Keratinocyte (primary cell): Measurements from ENCODE around the gene ARSH. TPM values are rescaled to one million over a fixed set of nuclear protein-coding genes. Genes with fewer than 3 reads are reported as not detected.
"Not testable (repeated sequence)": the region's sequence is repeated elsewhere in the genome, so short reads cannot be mapped to it uniquely, and the experiment has no call there.

Experiments used
- DNase-seq: peaks from one replicate; pipeline ENCODE4 v3.0.0-alpha.2; 2011; ENCODE audit warnings: low read depth, missing footprints, low spot score
- FAIRE-seq: peaks from 2 replicates; lab custom pipeline; 2011; peaks lifted over from hg19 to GRCh38; lab: Jason Lieb, UNC
- H2AFZ ChIP-seq: 2 replicates; pipeline ENCODE4 v1.6.0; 2012; ENCODE audit warnings: low read length, control low read depth, inconsistent platforms; ENCODE audit not compliant: control insufficient read depth
- H3K27ac ChIP-seq: 2 replicates; pipeline ENCODE4 v1.5.1; 2011; ENCODE audit warnings: low read length; ENCODE audit not compliant: control insufficient read depth, insufficient read depth
- H3K27me3 ChIP-seq: 3 replicates; pipeline ENCODE4 v1.6.0; 2011; ENCODE audit warnings: low read length; ENCODE audit not compliant: control insufficient read depth, insufficient read depth; ENCODE audit errors: extremely low read depth
- H3K36me3 ChIP-seq, 2 experiments: 2 replicates in 1 of 2; 3 replicates in 1 of 2; pipeline ENCODE4 v1.5.1; 2011; ENCODE audit warnings: low read length in 2 of 2, mild to moderate bottlenecking in 1 of 2; ENCODE audit not compliant: control insufficient read depth in 2 of 2, insufficient read depth in 2 of 2; ENCODE audit errors: extremely low read depth in 1 of 2
- H3K4me1 ChIP-seq: 3 replicates; pipeline ENCODE4 v1.5.1; 2011; ENCODE audit warnings: low read length; ENCODE audit not compliant: control insufficient read depth, insufficient read depth; ENCODE audit errors: extremely low read depth
- H3K4me2 ChIP-seq: 3 replicates; pipeline ENCODE4 v1.6.0; 2011; ENCODE audit warnings: low read depth, low read length; ENCODE audit not compliant: control insufficient read depth, insufficient read depth; ENCODE audit errors: extremely low read depth
- H3K4me3 ChIP-seq, 3 experiments: fragments of 200-600 bp in 1 of 3; sonication (generic) in 1 of 3; 2 replicates in 2 of 3; 3 replicates in 1 of 3; pipeline ENCODE4 v1.5.1; 2011 to 2016; ENCODE audit warnings: low read length in 3 of 3, mild to moderate bottlenecking in 3 of 3, control low read depth in 2 of 3, inconsistent platforms in 1 of 3, low read depth in 1 of 3, mixed read lengths in 1 of 3, mixed run types in 1 of 3, moderate library complexity in 1 of 3; ENCODE audit not compliant: control insufficient read depth in 2 of 3, insufficient read depth in 2 of 3; ENCODE audit errors: extremely low read depth in 1 of 3
- H3K79me2 ChIP-seq: 2 replicates; pipeline ENCODE4 v1.6.0; 2012; ENCODE audit warnings: low read length; ENCODE audit not compliant: control insufficient read depth, insufficient read depth
- H3K9ac ChIP-seq: 3 replicates; pipeline ENCODE4 v1.6.0; 2011; ENCODE audit warnings: low read length; ENCODE audit not compliant: control insufficient read depth, insufficient read depth; ENCODE audit errors: extremely low read depth
- H3K9me1 ChIP-seq: 3 replicates; pipeline ENCODE4 v1.6.0; 2011; ENCODE audit warnings: low read length; ENCODE audit not compliant: control insufficient read depth, insufficient read depth; ENCODE audit errors: extremely low read depth
- H3K9me3 ChIP-seq: 2 replicates; pipeline ENCODE4 v1.5.1; 2012; ENCODE audit warnings: low read depth, low read length; ENCODE audit not compliant: control insufficient read depth
- H4K20me1 ChIP-seq: 3 replicates; pipeline ENCODE4 v1.6.0; 2011; ENCODE audit warnings: low read length; ENCODE audit not compliant: control insufficient read depth, insufficient read depth; ENCODE audit errors: extremely low read depth
- EZH2 ChIP-seq: IDR thresholded peaks from one replicate; pipeline ENCODE4 v1.6.1; 2012; ENCODE audit warnings: inconsistent platforms, mild to moderate bottlenecking, low read length, moderate library complexity
- dilution Hi-C: fragments of 300-500 bp; cut with MboI; formaldehyde crosslinking; loops from one replicate; pipeline ENCODE4 v1.7.0; 2020; ENCODE audit warnings: low sequenced_read_pairs; ENCODE audit not compliant: extremely low pct_ligation_motif_present
- polyA plus RNA-seq, 5 experiments: library from polyadenylated mRNA; depleted of rRNA in 3 of 5; stranded (reverse) in 3 of 5; stranded (forward) in 1 of 5; unstranded in 1 of 5; fragments of >200 nt; gene quantifications; 1 replicate in 1 of 5; 2 replicates in 3 of 5; 3 replicates in 1 of 5; pipeline versions ENCODE4 v1.2.1 to v1.2.3, GENCODE V29; 2011 to 2012; ENCODE audit warnings: missing spikeins in 2 of 5, low read depth in 1 of 5, low replicate concordance in 1 of 5
- TF ChIP-seq, protein P1 (sequence below), 3 experiments: IDR thresholded peaks in 1 of 3; conservative IDR thresholded peaks in 1 of 3; optimal IDR thresholded peaks in 1 of 3; 2 replicates in 2 of 3; 3 replicates in 1 of 3; pipeline versions ENCODE3 to v1.5.1; 2011; ENCODE audit warnings: low read length in 3 of 3, mild to moderate bottlenecking in 3 of 3, moderate library complexity in 2 of 3, control low read depth in 1 of 3, inconsistent platforms in 1 of 3; ENCODE audit not compliant: insufficient read depth in 2 of 3; ENCODE audit errors: extremely low read depth in 1 of 3

The ARSH gene
- polyA plus RNA-seq, 1 donor (not counting 4 experiments of a cell fraction or from before 2014, with no cell fraction given): not detected

DNA sequence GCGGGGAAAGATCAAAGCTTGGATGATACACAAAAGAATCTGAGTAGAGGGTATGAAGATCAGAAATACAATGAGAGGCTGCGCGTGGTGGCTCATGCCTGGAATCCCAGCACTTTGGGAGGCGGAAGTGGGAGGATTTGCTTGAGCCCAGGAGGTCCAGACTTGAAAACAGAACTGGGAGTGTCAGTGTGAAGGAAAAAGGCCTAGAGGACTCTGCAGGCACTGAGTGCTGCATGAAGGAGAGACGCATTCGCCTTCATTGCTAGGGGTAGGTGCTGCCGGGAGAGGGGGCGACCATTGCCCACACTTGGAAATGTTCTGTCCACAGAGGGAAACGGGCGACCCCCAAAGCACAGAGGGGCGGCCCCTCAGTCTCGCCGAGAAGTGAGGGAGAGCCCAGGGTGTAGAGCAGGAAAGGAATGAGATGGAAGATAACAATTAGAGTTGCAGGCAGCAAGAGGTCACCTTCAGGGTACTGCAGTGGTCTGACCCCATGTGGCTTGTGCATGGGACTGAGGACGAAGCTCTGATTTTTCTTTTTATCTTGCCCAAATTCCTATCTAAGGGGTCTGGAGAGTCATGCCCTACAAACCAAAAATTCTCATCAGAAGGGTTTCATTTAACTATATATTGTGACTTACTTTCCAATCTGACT is 45.4 kb upstream of the ARSH start:
- Histone ChIP-seq H3K27me3 (no peaks in the 10 kb centered on the region), H3K4me2 (no peak overlapping the region), H3K79me2 (no peaks in the 10 kb centered on the region), H3K4me3 (no peak overlapping the region), H3K9me3 (no peaks in the 10 kb centered on the region), H4K20me1 (no peaks in the 10 kb centered on the region), H3K4me1 (no peaks in the 10 kb centered on the region), H2AFZ (no peak overlapping the region), H3K27ac (no peak overlapping the region), H3K9me1 (no peaks in the 10 kb centered on the region), H3K36me3 (no peaks in the 10 kb centered on the region), H3K9ac (no peak overlapping the region)
- TF ChIP-seq, protein P1, sequence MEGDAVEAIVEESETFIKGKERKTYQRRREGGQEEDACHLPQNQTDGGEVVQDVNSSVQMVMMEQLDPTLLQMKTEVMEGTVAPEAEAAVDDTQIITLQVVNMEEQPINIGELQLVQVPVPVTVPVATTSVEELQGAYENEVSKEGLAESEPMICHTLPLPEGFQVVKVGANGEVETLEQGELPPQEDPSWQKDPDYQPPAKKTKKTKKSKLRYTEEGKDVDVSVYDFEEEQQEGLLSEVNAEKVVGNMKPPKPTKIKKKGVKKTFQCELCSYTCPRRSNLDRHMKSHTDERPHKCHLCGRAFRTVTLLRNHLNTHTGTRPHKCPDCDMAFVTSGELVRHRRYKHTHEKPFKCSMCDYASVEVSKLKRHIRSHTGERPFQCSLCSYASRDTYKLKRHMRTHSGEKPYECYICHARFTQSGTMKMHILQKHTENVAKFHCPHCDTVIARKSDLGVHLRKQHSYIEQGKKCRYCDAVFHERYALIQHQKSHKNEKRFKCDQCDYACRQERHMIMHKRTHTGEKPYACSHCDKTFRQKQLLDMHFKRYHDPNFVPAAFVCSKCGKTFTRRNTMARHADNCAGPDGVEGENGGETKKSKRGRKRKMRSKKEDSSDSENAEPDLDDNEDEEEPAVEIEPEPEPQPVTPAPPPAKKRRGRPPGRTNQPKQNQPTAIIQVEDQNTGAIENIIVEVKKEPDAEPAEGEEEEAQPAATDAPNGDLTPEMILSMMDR (optimal IDR thresholded peaks at IDR 0.05 in 1 of 3, IDR thresholded peaks at IDR 0.05 in 1 of 3, conservative IDR thresholded peaks at IDR 0.05 in 1 of 3; ENCODE audit: extremely low read depth in 1 of 3, insufficient read depth in 2 of 3, low read length in 3 of 3): no peak
- TF ChIP-seq EZH2: no peak
- DNase-seq: no peak
- FAIRE-seq: no peak
- dilution Hi-C loops: no loop called here

DNA sequence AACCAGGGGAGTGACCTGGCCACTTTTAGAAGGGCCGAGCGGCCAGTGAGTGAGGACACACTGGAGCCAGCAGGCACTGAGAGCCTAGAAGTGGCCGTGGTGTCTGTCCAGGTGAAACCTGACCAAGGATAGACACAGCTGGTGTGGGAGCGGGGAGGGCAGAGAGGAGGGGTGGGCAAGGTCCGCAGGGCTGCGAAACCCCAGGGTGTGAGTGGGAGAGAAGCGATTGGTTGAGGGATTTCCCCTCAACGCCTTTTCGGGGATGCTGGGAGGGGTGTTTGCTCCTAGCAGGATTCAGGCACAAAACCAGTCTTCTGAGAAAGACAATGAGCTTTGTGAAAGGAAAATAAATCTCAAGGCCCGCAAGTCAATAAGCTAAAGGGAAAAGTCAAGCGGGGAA is 44.0 kb upstream of the ARSH start:
- Histone ChIP-seq H3K4me3 (no peak overlapping the region), H4K20me1 (no peaks in the 10 kb centered on the region), H3K9me3 (no peaks in the 10 kb centered on the region), H3K9ac (no peak overlapping the region), H3K36me3 (no peaks in the 10 kb centered on the region), H3K27me3 (no peaks in the 10 kb centered on the region), H3K9me1 (no peaks in the 10 kb centered on the region), H2AFZ (no peak overlapping the region), H3K27ac (no peak overlapping the region), H3K79me2 (no peaks in the 10 kb centered on the region), H3K4me2 (no peak overlapping the region), H3K4me1 (no peaks in the 10 kb centered on the region)
- FAIRE-seq (no peak), DNase-seq (no peak)
- no peak for TF ChIP-seq EZH2
- TF ChIP-seq, protein P1 (optimal IDR thresholded peaks at IDR 0.05 in 1 of 3, IDR thresholded peaks at IDR 0.05 in 1 of 3, conservative IDR thresholded peaks at IDR 0.05 in 1 of 3; ENCODE audit: extremely low read depth in 1 of 3, insufficient read depth in 2 of 3, low read length in 3 of 3): no peak
- dilution Hi-C loops: no loop called here

DNA sequence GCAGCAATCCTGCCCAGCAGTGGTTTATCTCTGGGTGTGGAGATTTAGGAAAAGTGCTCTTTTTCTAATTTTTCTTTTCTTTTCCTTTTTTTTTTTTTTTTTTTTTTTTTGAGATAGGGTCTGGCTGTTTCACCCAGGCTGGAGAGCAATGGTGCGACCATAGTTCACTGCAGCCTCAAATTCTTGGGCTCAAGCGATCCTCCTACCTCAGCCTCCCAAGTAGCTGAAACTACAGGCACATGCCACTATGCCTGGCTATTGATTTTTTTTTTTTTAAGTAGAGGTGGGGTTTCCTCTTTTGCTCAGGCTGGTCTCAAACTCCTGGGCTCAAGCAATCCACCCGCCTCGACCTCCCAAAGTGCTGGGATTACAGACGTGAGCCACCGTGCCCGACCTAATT is 42.9 kb upstream of the ARSH start:
- H3K9me1 ChIP-seq, H3K4me1 ChIP-seq, H4K20me1 ChIP-seq, dilution Hi-C loops, FAIRE-seq, H3K9me3 ChIP-seq, DNase-seq, H3K9ac ChIP-seq, H3K79me2 ChIP-seq, H3K4me2 ChIP-seq, H3K36me3 ChIP-seq, H3K27ac ChIP-seq, H3K4me3 ChIP-seq, H3K27me3 ChIP-seq, H2AFZ ChIP-seq: not testable (repeated sequence)
